NCI-H2171 (cell line): ENCODE results near the gene SLC16A14.

Source experiments
- DNase-seq: peaks from one replicate; lab custom pipeline; 2025; lab: John Stamatoyannopoulos, UW

Gene SLC16A14

GRCh38 chr2:230042195-230042594 is 26.5 kb downstream of the SLC16A14 start:
- DNase-seq: no peak

GRCh38 chr2:230023313-230023712 is 45.4 kb downstream of the SLC16A14 start:
- DNase-seq: no peak

- DNase-seq: no peak
Observed at GRCh38 chr2:230019742-230020141, 49.0 kb downstream of the SLC16A14 start.

- no peak for DNase-seq
Observed at GRCh38 chr2:230018153-230018552, 50.6 kb downstream of the SLC16A14 start.

- DNase-seq: no peak
Observed at GRCh38 chr2:230016844-230017243, 51.9 kb downstream of the SLC16A14 start.

- no peak for DNase-seq
Observed at GRCh38 chr2:230012267-230012884, 56.3 kb downstream of the SLC16A14 start.

- DNase-seq: no peak
Observed at GRCh38 chr2:230011617-230012016, 57.1 kb downstream of the SLC16A14 start.

- DNase-seq: no peak
Observed at GRCh38 chr2:230010501-230010900, 58.2 kb downstream of the SLC16A14 start.

- DNase-seq: no peak
Observed at GRCh38 chr2:230008708-230009066, 60.0 kb downstream of the SLC16A14 start.

- no peak for DNase-seq
Observed at GRCh38 chr2:230007931-230008707, 60.6 kb downstream of the SLC16A14 start.

- DNase-seq: no peak
Observed at GRCh38 chr2:230000118-230000841, 68.4 kb downstream of the SLC16A14 start.

GRCh38 chr2:229997565-229997964 is 71.2 kb downstream of the SLC16A14 start:
- no peak for DNase-seq

- no peak for DNase-seq
Observed at GRCh38 chr2:229996320-229996719, 72.4 kb downstream of the SLC16A14 start.

- no peak for DNase-seq
Observed at GRCh38 chr2:229993236-229993635, 75.5 kb downstream of the SLC16A14 start.
